HepG2 (cell line): ENCODE results near the gene GALNTL6. TPM values are rescaled to one million over a fixed set of nuclear protein-coding genes. Genes with fewer than 3 reads are reported as not detected.

Experiments
- ATAC-seq: fragments of 200-7000 bp; cut with Tn5 transposase; 3 replicates; pipeline ENCODE4 v1.9.1; 2020; ENCODE audit warnings: mild to moderate bottlenecking, moderate library complexity
- BruUV-seq: library from RNA; stranded (reverse); fragments of 400-500 nt; replicated peaks from 2 replicates; lab custom pipeline; 2021; lab: Mats Ljungman, UMichigan
- CTCF ChIA-PET: fragments of 300-600 bp; formaldehyde crosslinking; extraction: SDS; loops from one replicate; lab custom pipeline; 2021; ENCODE audit warnings: low total read pairs, inconsistent platforms, low intra/inter-chr PET ratio; lab: Yijun Ruan, JAX
- POLR2A ChIA-PET: fragments of 350-600 bp; sonication (Branson Sonifier 250); formaldehyde crosslinking; loops from one replicate; lab custom pipeline; 2020; ENCODE audit warnings: antibody characterized with exemption, inconsistent platforms; lab: Yijun Ruan, JAX
- DNase-seq: peaks from one replicate; pipeline ENCODE4 v3.0.0-alpha.2; 2015; ENCODE audit warnings: low spot score
- FAIRE-seq: peaks from 3 replicates; lab custom pipeline; 2011; peaks lifted over from hg19 to GRCh38; lab: Jason Lieb, UNC
- H2AFZ ChIP-seq: one replicate; pipeline ENCODE4 v1.6.1; 2011; ENCODE audit warnings: low read length, inconsistent platforms
- H3K27ac ChIP-seq: fragments of 300-600 bp; 3 replicates; pipeline ENCODE4 v1.8.0; 2011; ENCODE audit warnings: mixed run types, mild to moderate bottlenecking, mixed read lengths, low read length, inconsistent platforms; ENCODE audit not compliant: insufficient read depth; ENCODE audit errors: extremely low read length
- H3K27me3 ChIP-seq, 2 experiments: fragments of 200-600 bp in 1 of 2; 2 replicates in 1 of 2; 3 replicates in 1 of 2; pipeline versions ENCODE4 v1.6.0 to v1.8.0; 2011; ENCODE audit warnings: low read length in 2 of 2, mild to moderate bottlenecking in 2 of 2, moderate library complexity in 2 of 2, inconsistent platforms in 1 of 2; ENCODE audit not compliant: insufficient read depth in 2 of 2, control insufficient read depth in 1 of 2
- H3K36me3 ChIP-seq, 2 experiments: fragments of 200-600 bp in 1 of 2; replicated peaks in 1 of 2; 2 replicates in 1 of 2; 3 replicates in 1 of 2; pipeline versions ENCODE4 v1.5.1 to v1.8.0; 2011; ENCODE audit warnings: low read length in 2 of 2, inconsistent platforms in 1 of 2; ENCODE audit not compliant: insufficient read depth in 2 of 2, control insufficient read depth in 1 of 2
- H3K4me1 ChIP-seq: 2 replicates; pipeline ENCODE4 v1.5.1; 2012; ENCODE audit warnings: low read length, inconsistent platforms; ENCODE audit not compliant: insufficient read depth
- H3K4me2 ChIP-seq: 2 replicates; pipeline ENCODE4 v1.6.0; 2011; ENCODE audit warnings: low read depth, low read length, inconsistent platforms
- H3K4me3 ChIP-seq, 3 experiments: fragments of 200-600 bp in 1 of 3; sonication (generic), shearing (Covaris generic) in 1 of 3; replicated peaks in 1 of 3; 2 replicates each; pipeline ENCODE4 v1.5.1; 2011 to 2016; ENCODE audit warnings: low read length in 3 of 3, inconsistent platforms in 2 of 3, low read depth in 2 of 3, mild to moderate bottlenecking in 2 of 3, control low read depth in 1 of 3, mixed read lengths in 1 of 3; ENCODE audit not compliant: insufficient read depth in 1 of 3
- H3K79me2 ChIP-seq: one replicate; pipeline ENCODE4 v1.6.1; 2011; ENCODE audit warnings: low read length, inconsistent platforms; ENCODE audit not compliant: insufficient read depth
- H3K9ac ChIP-seq: 2 replicates; pipeline ENCODE4 v1.6.0; 2011; ENCODE audit warnings: mild to moderate bottlenecking, low read depth, low read length, inconsistent platforms; ENCODE audit not compliant: insufficient read depth
- H3K9me3 ChIP-seq: 2 replicates; pipeline ENCODE4 v1.5.1; 2012; ENCODE audit warnings: mild to moderate bottlenecking, low read length
- H4K20me1 ChIP-seq: 2 replicates; pipeline ENCODE4 v1.6.0; 2011; ENCODE audit warnings: inconsistent platforms, mild to moderate bottlenecking, low read length, moderate library complexity; ENCODE audit not compliant: insufficient read depth
- NFIB ChIP-seq: sonication (generic); formaldehyde crosslinking; IDR thresholded peaks from 2 replicates; pipeline ENCODE4 v1.9.0; 2021; ENCODE audit warnings: missing genetic modification reagents, mild to moderate bottlenecking, borderline replicate concordance
- NFRKB ChIP-seq: fragments of 450-650 bp; IDR thresholded peaks from 2 replicates; pipeline ENCODE4 v1.6.1; 2017
- PRMT3 ChIP-seq: sonication (generic); formaldehyde crosslinking; IDR thresholded peaks from 2 replicates; pipeline ENCODE4 v1.8.1; 2022; ENCODE audit warnings: low read depth, mild to moderate bottlenecking, moderate library complexity, missing genetic modification reagents, borderline replicate concordance
- REPIN1 ChIP-seq: sonication (generic); formaldehyde crosslinking; IDR thresholded peaks from 2 replicates; pipeline ENCODE4 v1.8.0; 2022; ENCODE audit warnings: missing genetic modification reagents, low read depth, mild to moderate bottlenecking, borderline replicate concordance
- SMYD3 ChIP-seq: sonication (generic); formaldehyde crosslinking; IDR thresholded peaks from 2 replicates; pipeline ENCODE4 v1.8.1; 2023; ENCODE audit warnings: mild to moderate bottlenecking, missing genetic modification reagents
- SPEN ChIP-seq: sonication (generic); formaldehyde crosslinking; IDR thresholded peaks from 2 replicates; pipeline ENCODE4 v1.5.1; 2020; ENCODE audit warnings: low read depth, mild to moderate bottlenecking, missing genetic modification reagents
- TP53 ChIP-seq: sonication (generic); formaldehyde crosslinking; conservative IDR thresholded peaks from 2 replicates; pipeline ENCODE4 v1.4.0; 2020; ENCODE audit warnings: missing genetic modification reagents
- ZC3H13 ChIP-seq: sonication (generic); formaldehyde crosslinking; IDR thresholded peaks from 2 replicates; pipeline ENCODE4 v1.8.1; 2023; ENCODE audit warnings: mild to moderate bottlenecking, missing genetic modification reagents, moderate library complexity
- ZFP41 ChIP-seq: sonication (generic); formaldehyde crosslinking; IDR thresholded peaks from 2 replicates; pipeline ENCODE4 v1.4.0; 2020; ENCODE audit warnings: mild to moderate bottlenecking, missing genetic modification reagents, borderline replicate concordance
- ZNF367 ChIP-seq: sonication (generic); formaldehyde crosslinking; IDR thresholded peaks from 2 replicates; pipeline ENCODE4 v1.4.0; 2020; ENCODE audit warnings: missing genetic modification reagents, borderline replicate concordance
- ZNF615 ChIP-seq: sonication (generic); formaldehyde crosslinking; IDR thresholded peaks from 2 replicates; pipeline ENCODE4 v1.5.0; 2020; ENCODE audit warnings: mild to moderate bottlenecking, missing genetic modification reagents, borderline replicate concordance
- ZNF660 ChIP-seq: sonication (generic); formaldehyde crosslinking; IDR thresholded peaks from 2 replicates; pipeline ENCODE4 v1.5.1; 2020; ENCODE audit warnings: mild to moderate bottlenecking, low read depth, missing genetic modification reagents, borderline replicate concordance
- ZNF709 ChIP-seq: sonication (generic); formaldehyde crosslinking; IDR thresholded peaks from 2 replicates; pipeline ENCODE4 v1.5.0; 2020; ENCODE audit warnings: mild to moderate bottlenecking, missing genetic modification reagents
- WGBS: methylation state at CpG from one replicate; pipeline ENCODE4 v1.1.6; 2017; ENCODE audit warnings: low lambda C conversion rate; 5-methylcytosine and 5-hydroxymethylcytosine counted together
- in situ Hi-C: cut with HindIII; loops from 2 replicates; pipeline ENCODE4 v1.10.0; 2017; ENCODE audit warnings: low pct_unique_long_range_greater_than_20kb; ENCODE audit not compliant: extremely low pct_ligation_motif_present
- intact Hi-C: fragments of 100-400 bp; cut with micrococcal nuclease; formaldehyde crosslinking; loops from one replicate; pipeline ENCODE4 v1.10.0; 2022; ENCODE audit not compliant: unreplicated experiment
- polyA plus RNA-seq, 8 experiments: library from polyadenylated mRNA; depleted of rRNA in 3 of 8; stranded (reverse) in 7 of 8; unstranded in 1 of 8; fragments of >200 nt; fragmentation: Illumina TruSeq in 4 of 8; extraction: Trizol in 4 of 8; gene quantifications; 2 replicates each; pipeline versions ENCODE4 v1.2.1 to v1.2.3, GENCODE V29; 2011 to 2016; ENCODE audit warnings: low read depth in 4 of 8, missing spikeins in 1 of 8, mixed read lengths in 1 of 8; ENCODE audit not compliant: insufficient read depth in 1 of 8
- total RNA-seq, 5 experiments: library from RNA; depleted of rRNA; stranded (reverse); fragments of >200 nt; fragmentation: Illumina TruSeq; extraction: Trizol; gene quantifications; 2 replicates each; pipeline ENCODE4 v1.2.3, GENCODE V29; 2016; ENCODE audit warnings: low read depth in 1 of 5
- TF ChIP-seq, protein P1 (sequence below): sonication (generic); formaldehyde crosslinking; IDR thresholded peaks from 2 replicates; pipeline ENCODE4 v1.5.1; 2020; ENCODE audit warnings: mild to moderate bottlenecking, missing genetic modification reagents, moderate library complexity
- TF ChIP-seq, protein P2 (sequence below): sonication (generic); formaldehyde crosslinking; IDR thresholded peaks from 2 replicates; pipeline ENCODE4 v1.5.0; 2020; ENCODE audit warnings: mild to moderate bottlenecking, missing genetic modification reagents
- TF ChIP-seq, protein P3 (sequence below): sonication (generic); IDR thresholded peaks from 2 replicates; pipeline ENCODE4 v1.6.1; 2016; ENCODE audit warnings: low read depth, borderline replicate concordance
- TF ChIP-seq, protein P4 (sequence below): sonication (generic); formaldehyde crosslinking; IDR thresholded peaks from 2 replicates; pipeline ENCODE4 v1.4.0; 2020; ENCODE audit warnings: mild to moderate bottlenecking, missing genetic modification reagents
- TF ChIP-seq, protein P5 (sequence below): sonication (generic); formaldehyde crosslinking; IDR thresholded peaks from 2 replicates; pipeline ENCODE4 v1.8.1; 2023; ENCODE audit warnings: missing genetic modification reagents, mild to moderate bottlenecking, borderline replicate concordance

GALNTL6 gene
- total and polyA plus RNA-seq, 2 of the 13 experiments (the other 11 are each of a cell fraction or from before 2014, with no cell fraction given): not detected

DNA sequence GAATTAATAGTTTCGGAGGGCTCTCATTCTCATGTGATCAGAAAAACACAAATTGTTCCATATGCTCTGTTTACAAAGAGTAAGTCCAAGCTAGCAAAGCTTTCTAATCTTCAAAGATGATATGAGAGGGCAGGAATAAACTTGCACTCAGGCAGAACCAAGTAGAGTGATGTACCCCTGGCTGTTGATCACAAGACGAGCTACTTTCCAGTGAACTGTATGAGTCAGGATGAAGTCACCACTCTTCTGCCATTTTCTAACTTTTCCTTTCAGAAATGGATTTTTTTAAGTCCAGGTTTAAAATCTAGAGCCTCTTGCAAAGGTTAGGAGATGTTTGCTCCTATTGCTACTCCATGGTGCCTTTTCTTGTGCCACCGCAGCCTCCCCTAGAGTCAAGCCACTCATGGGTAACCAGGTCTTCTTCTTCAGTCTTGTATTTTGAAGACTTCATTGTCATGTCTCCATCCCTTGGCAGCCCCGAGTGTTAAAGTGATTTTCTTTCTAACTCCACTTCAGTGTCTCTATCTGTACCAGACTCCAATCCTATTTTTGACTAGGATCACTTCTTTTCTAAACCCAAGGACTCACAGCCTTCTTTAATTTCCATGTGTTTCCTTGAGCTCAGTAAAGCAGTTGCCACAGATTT is 1183.5 kb downstream of the GALNTL6 start:
- no peak for ATAC-seq
- POLR2A ChIA-PET: no interaction called here
- Histone ChIP-seq H3K4me3 (no peak overlapping the region), H3K79me2 (no peaks in the 10 kb centered on the region), H3K27me3 (no peaks in the 10 kb centered on the region), H3K36me3 (no peaks in the 10 kb centered on the region), H4K20me1 (no peaks in the 10 kb centered on the region), H2AFZ (no peak overlapping the region), H3K4me1 (no peaks in the 10 kb centered on the region), H3K9ac (no peak overlapping the region), H3K9me3 (no peaks in the 10 kb centered on the region), H3K4me2 (no peak overlapping the region), H3K27ac (no peak overlapping the region)
- CTCF ChIA-PET: no interaction called here
- no peak for FAIRE-seq
- DNase-seq: no peak
- intact Hi-C loops (no loop called here), in situ Hi-C loops (no loop called here)
- no TSS peak for BruUV-seq
- TF ChIP-seq SPEN (CRISPR knock-in tag) (no peak), ZNF709 (CRISPR knock-in tag) (no peak), ZFP41 (CRISPR knock-in tag) (no peak), REPIN1 (CRISPR knock-in tag) (no peak), ZC3H13 (no peak), ZNF615 (CRISPR knock-in tag) (no peak), ZNF367 (CRISPR knock-in tag) (no peak), NFIB (CRISPR knock-in tag) (no peak), SMYD3 (CRISPR knock-in tag) (no peak), PRMT3 (CRISPR knock-in tag) (no peak), NFRKB (no peak), ZNF660 (CRISPR knock-in tag) (no peak), TP53 (CRISPR knock-in tag) (no peak)
- TF ChIP-seq, protein P1, sequence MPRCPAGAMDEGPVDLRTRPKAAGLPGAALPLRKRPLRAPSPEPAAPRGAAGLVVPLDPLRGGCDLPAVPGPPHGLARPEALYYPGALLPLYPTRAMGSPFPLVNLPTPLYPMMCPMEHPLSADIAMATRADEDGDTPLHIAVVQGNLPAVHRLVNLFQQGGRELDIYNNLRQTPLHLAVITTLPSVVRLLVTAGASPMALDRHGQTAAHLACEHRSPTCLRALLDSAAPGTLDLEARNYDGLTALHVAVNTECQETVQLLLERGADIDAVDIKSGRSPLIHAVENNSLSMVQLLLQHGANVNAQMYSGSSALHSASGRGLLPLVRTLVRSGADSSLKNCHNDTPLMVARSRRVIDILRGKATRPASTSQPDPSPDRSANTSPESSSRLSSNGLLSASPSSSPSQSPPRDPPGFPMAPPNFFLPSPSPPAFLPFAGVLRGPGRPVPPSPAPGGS (CRISPR knock-in tag): no peak
- TF ChIP-seq, protein P2, sequence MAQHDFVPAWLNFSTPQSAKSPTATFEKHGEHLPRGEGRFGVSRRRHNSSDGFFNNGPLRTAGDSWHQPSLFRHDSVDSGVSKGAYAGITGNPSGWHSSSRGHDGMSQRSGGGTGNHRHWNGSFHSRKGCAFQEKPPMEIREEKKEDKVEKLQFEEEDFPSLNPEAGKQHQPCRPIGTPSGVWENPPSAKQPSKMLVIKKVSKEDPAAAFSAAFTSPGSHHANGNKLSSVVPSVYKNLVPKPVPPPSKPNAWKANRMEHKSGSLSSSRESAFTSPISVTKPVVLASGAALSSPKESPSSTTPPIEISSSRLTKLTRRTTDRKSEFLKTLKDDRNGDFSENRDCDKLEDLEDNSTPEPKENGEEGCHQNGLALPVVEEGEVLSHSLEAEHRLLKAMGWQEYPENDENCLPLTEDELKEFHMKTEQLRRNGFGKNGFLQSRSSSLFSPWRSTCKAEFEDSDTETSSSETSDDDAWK (CRISPR knock-in tag): no peak
- TF ChIP-seq, protein P3, sequence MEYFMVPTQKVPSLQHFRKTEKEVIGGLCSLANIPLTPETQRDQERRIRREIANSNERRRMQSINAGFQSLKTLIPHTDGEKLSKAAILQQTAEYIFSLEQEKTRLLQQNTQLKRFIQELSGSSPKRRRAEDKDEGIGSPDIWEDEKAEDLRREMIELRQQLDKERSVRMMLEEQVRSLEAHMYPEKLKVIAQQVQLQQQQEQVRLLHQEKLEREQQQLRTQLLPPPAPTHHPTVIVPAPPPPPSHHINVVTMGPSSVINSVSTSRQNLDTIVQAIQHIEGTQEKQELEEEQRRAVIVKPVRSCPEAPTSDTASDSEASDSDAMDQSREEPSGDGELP: no peak
- TF ChIP-seq, protein P4, sequence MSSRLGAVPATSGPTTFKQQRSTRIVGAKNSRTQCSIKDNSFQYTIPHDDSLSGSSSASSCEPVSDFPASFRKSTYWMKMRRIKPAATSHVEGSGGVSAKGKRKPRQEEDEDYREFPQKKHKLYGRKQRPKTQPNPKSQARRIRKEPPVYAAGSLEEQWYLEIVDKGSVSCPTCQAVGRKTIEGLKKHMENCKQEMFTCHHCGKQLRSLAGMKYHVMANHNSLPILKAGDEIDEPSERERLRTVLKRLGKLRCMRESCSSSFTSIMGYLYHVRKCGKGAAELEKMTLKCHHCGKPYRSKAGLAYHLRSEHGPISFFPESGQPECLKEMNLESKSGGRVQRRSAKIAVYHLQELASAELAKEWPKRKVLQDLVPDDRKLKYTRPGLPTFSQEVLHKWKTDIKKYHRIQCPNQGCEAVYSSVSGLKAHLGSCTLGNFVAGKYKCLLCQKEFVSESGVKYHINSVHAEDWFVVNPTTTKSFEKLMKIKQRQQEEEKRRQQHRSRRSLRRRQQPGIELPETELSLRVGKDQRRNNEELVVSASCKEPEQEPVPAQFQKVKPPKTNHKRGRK (CRISPR knock-in tag): no peak
- TF ChIP-seq, protein P5, sequence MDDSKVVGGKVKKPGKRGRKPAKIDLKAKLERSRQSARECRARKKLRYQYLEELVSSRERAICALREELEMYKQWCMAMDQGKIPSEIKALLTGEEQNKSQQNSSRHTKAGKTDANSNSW: no peak
- 9% methylated on average over 4 of the region's 4 CpGs for WGBS
